Neural progenitor cell (in vitro differentiated cells): ENCODE measurements around the gene OAS2.

Experiments used
- EZH2 ChIP-seq: fragments of 200-600 bp; sonication (generic); IDR thresholded peaks from 2 replicates; pipeline ENCODE4 v1.6.1; 2017; ENCODE audit warnings: antibody characterized with exemption, mild to moderate bottlenecking, moderate library complexity
- EZH2phosphoT487 ChIP-seq: fragments of 200-600 bp; sonication (generic); IDR thresholded peaks from 2 replicates; pipeline ENCODE4 v1.6.1; 2017; ENCODE audit warnings: antibody characterized with exemption
- TF ChIP-seq, protein P1 (sequence below): fragments of 200-600 bp; sonication (generic); IDR thresholded peaks from 2 replicates; pipeline ENCODE4 v1.5.1; 2017; ENCODE audit warnings: antibody characterized with exemption, mild to moderate bottlenecking

DNA sequence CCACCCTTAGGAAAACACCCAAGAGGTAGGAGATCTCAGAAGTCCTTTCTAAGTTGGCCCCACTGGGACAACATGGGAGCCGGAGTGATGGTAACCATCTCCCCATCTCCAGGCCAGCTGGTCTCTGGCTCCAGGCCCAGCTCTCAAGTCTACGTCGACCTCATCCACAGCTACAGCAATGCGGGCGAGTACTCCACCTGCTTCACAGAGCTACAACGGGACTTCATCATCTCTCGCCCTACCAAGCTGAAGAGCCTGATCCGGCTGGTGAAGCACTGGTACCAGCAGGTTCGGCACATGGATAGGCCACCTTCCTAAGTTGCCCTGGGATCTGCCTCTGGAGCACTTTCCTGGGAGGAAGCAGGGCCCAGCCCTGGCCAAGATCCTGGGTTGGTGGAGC lies 11.0 kb upstream of the OAS2 start:
- TF ChIP-seq EZH2 (no peak), EZH2phosphoT487 (no peak)
- TF ChIP-seq, protein P1, sequence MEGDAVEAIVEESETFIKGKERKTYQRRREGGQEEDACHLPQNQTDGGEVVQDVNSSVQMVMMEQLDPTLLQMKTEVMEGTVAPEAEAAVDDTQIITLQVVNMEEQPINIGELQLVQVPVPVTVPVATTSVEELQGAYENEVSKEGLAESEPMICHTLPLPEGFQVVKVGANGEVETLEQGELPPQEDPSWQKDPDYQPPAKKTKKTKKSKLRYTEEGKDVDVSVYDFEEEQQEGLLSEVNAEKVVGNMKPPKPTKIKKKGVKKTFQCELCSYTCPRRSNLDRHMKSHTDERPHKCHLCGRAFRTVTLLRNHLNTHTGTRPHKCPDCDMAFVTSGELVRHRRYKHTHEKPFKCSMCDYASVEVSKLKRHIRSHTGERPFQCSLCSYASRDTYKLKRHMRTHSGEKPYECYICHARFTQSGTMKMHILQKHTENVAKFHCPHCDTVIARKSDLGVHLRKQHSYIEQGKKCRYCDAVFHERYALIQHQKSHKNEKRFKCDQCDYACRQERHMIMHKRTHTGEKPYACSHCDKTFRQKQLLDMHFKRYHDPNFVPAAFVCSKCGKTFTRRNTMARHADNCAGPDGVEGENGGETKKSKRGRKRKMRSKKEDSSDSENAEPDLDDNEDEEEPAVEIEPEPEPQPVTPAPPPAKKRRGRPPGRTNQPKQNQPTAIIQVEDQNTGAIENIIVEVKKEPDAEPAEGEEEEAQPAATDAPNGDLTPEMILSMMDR, result no peak
